ENCODE data around the gene CPNE5.
"Not testable (repeated sequence)": the region's sequence is repeated elsewhere in the genome, so short reads cannot be mapped to it uniquely, and the experiment has no call there.

The CPNE5 gene

GRCh38 chr6:36813047-36813446 is 26.2 kb downstream of the CPNE5 start:
- DNase-seq: not testable (repeated sequence)

- DNase-seq: no peak
These were observed 29.1 kb downstream of the CPNE5 start for GRCh38 chr6:36809941-36810803.

GRCh38 chr6:36809156-36809555 is 30.1 kb downstream of the CPNE5 start:
- no peak for DNase-seq

GRCh38 chr6:36808634-36809033 is 30.6 kb downstream of the CPNE5 start:
- DNase-seq: no peak

- no peak for DNase-seq
These were observed 31.5 kb downstream of the CPNE5 start for GRCh38 chr6:36807750-36808149.

- no peak for DNase-seq
These were observed 32.1 kb downstream of the CPNE5 start for GRCh38 chr6:36807143-36807542.

- no peak for DNase-seq
These were observed 33.3 kb downstream of the CPNE5 start for GRCh38 chr6:36805917-36806316.

GRCh38 chr6:36805096-36805797 is 34.0 kb downstream of the CPNE5 start:
- DNase-seq: no peak

GRCh38 chr6:36804563-36804962 is 34.7 kb downstream of the CPNE5 start:
- no peak for DNase-seq

- DNase-seq: no peak
These were observed 35.3 kb downstream of the CPNE5 start for GRCh38 chr6:36803908-36804307.

- DNase-seq: no peak
These were observed 35.8 kb downstream of the CPNE5 start for GRCh38 chr6:36803482-36803881.

- no peak for DNase-seq
These were observed 38.8 kb downstream of the CPNE5 start for GRCh38 chr6:36800223-36801076.

GRCh38 chr6:36798852-36799251 is 40.4 kb downstream of the CPNE5 start:
- no peak for DNase-seq

- DNase-seq: no peak
These were observed 41.6 kb downstream of the CPNE5 start for GRCh38 chr6:36797653-36798052.

GRCh38 chr6:36797055-36797454 is 42.2 kb downstream of the CPNE5 start:
- no peak for DNase-seq

GRCh38 chr6:36794713-36795065 is 44.6 kb downstream of the CPNE5 start:
- DNase-seq: no peak

- no peak for DNase-seq
These were observed 45.1 kb downstream of the CPNE5 start for GRCh38 chr6:36793913-36794712.

GRCh38 chr6:36793296-36793912 is 45.8 kb downstream of the CPNE5 start:
- no peak for DNase-seq

- DNase-seq: no peak
These were observed 47.6 kb downstream of the CPNE5 start for GRCh38 chr6:36791521-36792135.

GRCh38 chr6:36791085-36791484 is 48.2 kb downstream of the CPNE5 start:
- DNase-seq: no peak

GRCh38 chr6:36788768-36789167 is 50.5 kb downstream of the CPNE5 start:
- DNase-seq: no peak

GRCh38 chr6:36788186-36788585 is 51.1 kb downstream of the CPNE5 start:
- no peak for DNase-seq

Measured in NCI-H2081 treated with DMSO at 0.1 percent for 48 hours (cell line).